Cardiac muscle cell (in vitro differentiated cells and primary cell): ENCODE measurements around the gene MTCP1. TPM values are rescaled to one million over a fixed set of nuclear protein-coding genes. Genes with fewer than 3 reads are reported as not detected.

Experiments used
- DNase-seq, 2 donors: peaks; one replicate each; pipeline versions ENCODE4 v3.0.0 to v3.0.0-alpha.2; 2010 to 2017; ENCODE audit warnings: low read depth in 1 of 2, low spot score in 1 of 2
- H3K27ac ChIP-seq: fragments of 200-600 bp; sonication (generic); 2 replicates; pipeline ENCODE4 v1.5.1; 2016
- H3K27me3 ChIP-seq: fragments of 200-600 bp; sonication (generic); 2 replicates; pipeline ENCODE4 v1.6.0; 2016; ENCODE audit warnings: control low read depth
- H3K36me3 ChIP-seq: fragments of 200-600 bp; sonication (generic); 2 replicates; pipeline ENCODE4 v1.5.1; 2016; ENCODE audit warnings: control low read depth
- H3K4me1 ChIP-seq: fragments of 200-600 bp; sonication (generic); 2 replicates; pipeline ENCODE4 v1.8.1; 2017; ENCODE audit warnings: low read depth, mild to moderate bottlenecking, mixed run types
- H3K4me3 ChIP-seq: fragments of 200-600 bp; sonication (generic); 2 replicates; pipeline ENCODE4 v1.5.1; 2016; ENCODE audit warnings: mild to moderate bottlenecking
- H3K9me3 ChIP-seq: fragments of 200-600 bp; sonication (generic); 2 replicates; pipeline ENCODE4 v1.5.1; 2017; ENCODE audit warnings: low read depth, mild to moderate bottlenecking, control low read depth
- polyA plus RNA-seq: library from polyadenylated mRNA; unstranded; fragments of >200 nt; fragmentation: Nextera tagmentation; extraction: Ambion mirVana; gene quantifications from 2 replicates; pipeline ENCODE4 v1.2.1, GENCODE V29; 2016
- total RNA-seq: library from RNA; depleted of rRNA; stranded (reverse); fragments of >200 nt; gene quantifications from 2 replicates; pipeline ENCODE4 v1.2.3, GENCODE V29; 2016
- TF ChIP-seq, protein P1 (sequence below): IDR thresholded peaks from 2 replicates; pipeline ENCODE4 v1.5.1; 2012; ENCODE audit warnings: low read depth, mild to moderate bottlenecking, low read length

Gene MTCP1
- total and polyA plus RNA-seq, 2 experiments from 2014 or later: 1.7 to 42.2 TPM

GRCh38 chrX:155056877-155057792 is 13.8 kb downstream of the MTCP1 start:
- Histone ChIP-seq H3K4me1 (no peaks in the 10 kb centered on the region), H3K36me3 (peaks cover 3% of the 10 kb centered on the region), H3K9me3 (no peaks in the 10 kb centered on the region), H3K27ac (peak overlapping the region; percentile 80), H3K27me3 (no peaks in the 10 kb centered on the region), H3K4me3 (no peak overlapping the region)
- peak; percentile 73 to 85 for DNase-seq
- TF ChIP-seq, protein P1, sequence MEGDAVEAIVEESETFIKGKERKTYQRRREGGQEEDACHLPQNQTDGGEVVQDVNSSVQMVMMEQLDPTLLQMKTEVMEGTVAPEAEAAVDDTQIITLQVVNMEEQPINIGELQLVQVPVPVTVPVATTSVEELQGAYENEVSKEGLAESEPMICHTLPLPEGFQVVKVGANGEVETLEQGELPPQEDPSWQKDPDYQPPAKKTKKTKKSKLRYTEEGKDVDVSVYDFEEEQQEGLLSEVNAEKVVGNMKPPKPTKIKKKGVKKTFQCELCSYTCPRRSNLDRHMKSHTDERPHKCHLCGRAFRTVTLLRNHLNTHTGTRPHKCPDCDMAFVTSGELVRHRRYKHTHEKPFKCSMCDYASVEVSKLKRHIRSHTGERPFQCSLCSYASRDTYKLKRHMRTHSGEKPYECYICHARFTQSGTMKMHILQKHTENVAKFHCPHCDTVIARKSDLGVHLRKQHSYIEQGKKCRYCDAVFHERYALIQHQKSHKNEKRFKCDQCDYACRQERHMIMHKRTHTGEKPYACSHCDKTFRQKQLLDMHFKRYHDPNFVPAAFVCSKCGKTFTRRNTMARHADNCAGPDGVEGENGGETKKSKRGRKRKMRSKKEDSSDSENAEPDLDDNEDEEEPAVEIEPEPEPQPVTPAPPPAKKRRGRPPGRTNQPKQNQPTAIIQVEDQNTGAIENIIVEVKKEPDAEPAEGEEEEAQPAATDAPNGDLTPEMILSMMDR: peak; percentile 68

- Histone ChIP-seq H3K36me3 (peaks cover 3% of the 10 kb centered on the region), H3K4me1 (no peaks in the 10 kb centered on the region), H3K27ac (peak overlapping the region; percentile 80), H3K9me3 (no peaks in the 10 kb centered on the region), H3K4me3 (no peak overlapping the region), H3K27me3 (no peaks in the 10 kb centered on the region)
- DNase-seq: no peak
- TF ChIP-seq, protein P1: no peak
Observed at GRCh38 chrX:155056471-155056870, 14.5 kb downstream of the MTCP1 start.

GRCh38 chrX:155055494-155055893 is 15.4 kb downstream of the MTCP1 start:
- Histone ChIP-seq H3K4me3 (no peak overlapping the region), H3K4me1 (no peaks in the 10 kb centered on the region)

DNA sequence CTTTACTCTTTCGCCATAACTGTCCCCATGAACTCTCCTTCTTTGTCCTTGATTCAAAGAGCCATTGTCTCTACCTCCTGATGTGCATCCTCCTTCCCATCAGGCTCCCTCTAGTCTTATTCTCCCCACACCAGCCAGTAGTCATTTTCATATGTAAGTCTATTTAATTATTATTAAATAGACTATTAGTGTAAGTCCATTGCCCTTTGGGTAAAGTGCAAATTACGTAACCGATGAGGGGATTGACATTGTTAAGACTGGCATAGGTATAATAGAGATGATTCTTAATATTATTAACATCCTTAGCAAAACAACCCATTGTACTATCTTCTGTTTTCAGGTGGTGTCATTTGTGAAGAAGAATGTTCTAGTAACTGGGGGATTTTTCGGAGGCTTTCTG is 16.7 kb downstream of the MTCP1 start:
- no peak for DNase-seq
- TF ChIP-seq, protein P1: no peak
- Histone ChIP-seq H3K27me3 (no peaks in the 10 kb centered on the region), H3K4me1 (no peaks in the 10 kb centered on the region), H3K4me3 (no peak overlapping the region), H3K27ac (no peak overlapping the region), H3K9me3 (no peaks in the 10 kb centered on the region), H3K36me3 (no peaks in the 10 kb centered on the region)

More at GRCh38 chrX:155055494-155055893, 15.4 kb downstream of the MTCP1 start:
- Histone ChIP-seq H3K27ac (no peak overlapping the region), H3K9me3 (no peaks in the 10 kb centered on the region), H3K27me3 (no peaks in the 10 kb centered on the region), H3K36me3 (peaks cover 3% of the 10 kb centered on the region)
- TF ChIP-seq, protein P1: no peak
- no peak for DNase-seq

GRCh38 chrX:155053656-155054055 is 17.3 kb downstream of the MTCP1 start:
- H3K9me3 ChIP-seq: no peaks in the 10 kb centered on the region
- TF ChIP-seq, protein P1: no peak
- H3K4me1 ChIP-seq: no peaks in the 10 kb centered on the region
- H3K27ac ChIP-seq: no peak overlapping the region
- H3K27me3 ChIP-seq: no peaks in the 10 kb centered on the region
- no peak for DNase-seq
- no peak overlapping the region for H3K4me3 ChIP-seq
- H3K36me3 ChIP-seq: no peaks in the 10 kb centered on the region
